ENCODE results near the gene LCN1.

DNA sequence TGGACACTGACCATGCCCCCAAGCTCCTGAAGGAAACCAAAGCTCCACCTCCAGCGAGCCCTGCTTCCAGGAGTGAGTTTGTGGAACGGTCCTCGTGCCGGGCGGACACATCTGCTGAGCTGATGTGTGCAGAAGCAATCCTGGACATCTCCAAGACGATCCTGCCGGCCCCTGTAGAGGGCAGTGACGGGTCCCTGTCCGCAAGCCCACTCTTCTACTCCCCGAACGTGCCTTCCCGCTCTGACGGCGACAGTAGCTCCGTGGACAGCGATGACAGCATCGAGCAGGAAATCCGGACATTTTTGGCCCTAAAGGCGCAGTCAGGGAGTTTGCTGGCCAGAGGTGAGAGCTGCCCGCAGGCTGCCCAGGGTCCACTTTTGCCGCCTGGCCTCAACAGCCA, 35.4 kb upstream of the LCN1 start:
- TF ChIP-seq, protein P1, sequence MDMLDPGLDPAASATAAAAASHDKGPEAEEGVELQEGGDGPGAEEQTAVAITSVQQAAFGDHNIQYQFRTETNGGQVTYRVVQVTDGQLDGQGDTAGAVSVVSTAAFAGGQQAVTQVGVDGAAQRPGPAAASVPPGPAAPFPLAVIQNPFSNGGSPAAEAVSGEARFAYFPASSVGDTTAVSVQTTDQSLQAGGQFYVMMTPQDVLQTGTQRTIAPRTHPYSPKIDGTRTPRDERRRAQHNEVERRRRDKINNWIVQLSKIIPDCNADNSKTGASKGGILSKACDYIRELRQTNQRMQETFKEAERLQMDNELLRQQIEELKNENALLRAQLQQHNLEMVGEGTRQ (IDR thresholded peaks at IDR 0.05; ENCODE audit: low read depth, low read length): no peak
- TF ChIP-seq, protein P2, sequence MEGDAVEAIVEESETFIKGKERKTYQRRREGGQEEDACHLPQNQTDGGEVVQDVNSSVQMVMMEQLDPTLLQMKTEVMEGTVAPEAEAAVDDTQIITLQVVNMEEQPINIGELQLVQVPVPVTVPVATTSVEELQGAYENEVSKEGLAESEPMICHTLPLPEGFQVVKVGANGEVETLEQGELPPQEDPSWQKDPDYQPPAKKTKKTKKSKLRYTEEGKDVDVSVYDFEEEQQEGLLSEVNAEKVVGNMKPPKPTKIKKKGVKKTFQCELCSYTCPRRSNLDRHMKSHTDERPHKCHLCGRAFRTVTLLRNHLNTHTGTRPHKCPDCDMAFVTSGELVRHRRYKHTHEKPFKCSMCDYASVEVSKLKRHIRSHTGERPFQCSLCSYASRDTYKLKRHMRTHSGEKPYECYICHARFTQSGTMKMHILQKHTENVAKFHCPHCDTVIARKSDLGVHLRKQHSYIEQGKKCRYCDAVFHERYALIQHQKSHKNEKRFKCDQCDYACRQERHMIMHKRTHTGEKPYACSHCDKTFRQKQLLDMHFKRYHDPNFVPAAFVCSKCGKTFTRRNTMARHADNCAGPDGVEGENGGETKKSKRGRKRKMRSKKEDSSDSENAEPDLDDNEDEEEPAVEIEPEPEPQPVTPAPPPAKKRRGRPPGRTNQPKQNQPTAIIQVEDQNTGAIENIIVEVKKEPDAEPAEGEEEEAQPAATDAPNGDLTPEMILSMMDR (conservative IDR thresholded peaks at IDR 0.05; ENCODE audit: low read depth, low read length): no peak
- TF ChIP-seq POLR2A (IDR thresholded peaks at IDR 0.05; ENCODE audit: low read depth, low read length) (no peak), BHLHE40 (IDR thresholded peaks at IDR 0.05; ENCODE audit: low read depth, low read length) (no peak), RAD21 (IDR thresholded peaks at IDR 0.05; ENCODE audit: low read length) (no peak), CEBPB (IDR thresholded peaks at IDR 0.05; ENCODE audit: low read depth, low read length) (no peak), FOS (IDR thresholded peaks at IDR 0.05; ENCODE audit: low read depth, low read length) (no peak), MXI1 (IDR thresholded peaks at IDR 0.05; ENCODE audit: borderline replicate concordance, low read depth, low read length) (no peak), RFX5 (IDR thresholded peaks at IDR 0.05; ENCODE audit: low read depth, low read length) (no peak), SMC3 (IDR thresholded peaks at IDR 0.05; ENCODE audit: low read depth, low read length) (no peak), RCOR1 (IDR thresholded peaks at IDR 0.05; ENCODE audit: insufficient replicate concordance, low read length) (no peak), MAZ (IDR thresholded peaks at IDR 0.05; ENCODE audit: borderline replicate concordance, low read depth, low read length) (no peak)
- TF ChIP-seq, protein P3, sequence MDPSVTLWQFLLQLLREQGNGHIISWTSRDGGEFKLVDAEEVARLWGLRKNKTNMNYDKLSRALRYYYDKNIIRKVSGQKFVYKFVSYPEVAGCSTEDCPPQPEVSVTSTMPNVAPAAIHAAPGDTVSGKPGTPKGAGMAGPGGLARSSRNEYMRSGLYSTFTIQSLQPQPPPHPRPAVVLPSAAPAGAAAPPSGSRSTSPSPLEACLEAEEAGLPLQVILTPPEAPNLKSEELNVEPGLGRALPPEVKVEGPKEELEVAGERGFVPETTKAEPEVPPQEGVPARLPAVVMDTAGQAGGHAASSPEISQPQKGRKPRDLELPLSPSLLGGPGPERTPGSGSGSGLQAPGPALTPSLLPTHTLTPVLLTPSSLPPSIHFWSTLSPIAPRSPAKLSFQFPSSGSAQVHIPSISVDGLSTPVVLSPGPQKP (IDR thresholded peaks at IDR 0.05; ENCODE audit: borderline replicate concordance, low read depth, low read length): no peak

All from IMR-90 (cell line).